HG03196 (cell line): ENCODE measurements around the gene COX7B2.

Source experiments
- ATAC-seq: cut with Tn5 transposase; IDR thresholded peaks from one replicate; pipeline ENCODE4 v1.9.1; 2021; ENCODE audit not compliant: unreplicated experiment

COX7B2 gene

GRCh38 chr4:46909078-46909477 lies at the start of gene COX7B2:
TSS of gene COX7B2 (minus strand) at chr4:46909245. CDS start at chr4:46735192, 174,053 bp downstream.
- no peak for ATAC-seq

- ATAC-seq: no peak
Observed at GRCh38 chr4:46956451-46956850, 47.4 kb upstream of the COX7B2 start.

GRCh38 chr4:46955601-46956000 lies 46.6 kb upstream of the COX7B2 start:
- no peak for ATAC-seq

GRCh38 chr4:46954643-46955042 lies 45.6 kb upstream of the COX7B2 start:
- ATAC-seq: no peak

- no peak for ATAC-seq
Observed at GRCh38 chr4:46953564-46953963, 44.5 kb upstream of the COX7B2 start.

- no peak for ATAC-seq
Observed at GRCh38 chr4:46952451-46952850, 43.4 kb upstream of the COX7B2 start.

GRCh38 chr4:46950826-46951225 lies 41.8 kb upstream of the COX7B2 start:
- ATAC-seq: no peak

- no peak for ATAC-seq
Observed at GRCh38 chr4:46949822-46950221, 40.8 kb upstream of the COX7B2 start.

- no peak for ATAC-seq
Observed at GRCh38 chr4:46947541-46947940, 38.5 kb upstream of the COX7B2 start.

- no peak for ATAC-seq
Observed at GRCh38 chr4:46946919-46947536, 38.0 kb upstream of the COX7B2 start.

- ATAC-seq: no peak
Observed at GRCh38 chr4:46945062-46945461, 36.0 kb upstream of the COX7B2 start.

- no peak for ATAC-seq
Observed at GRCh38 chr4:46944345-46944744, 35.3 kb upstream of the COX7B2 start.

- no peak for ATAC-seq
Observed at GRCh38 chr4:46937493-46937892, 28.4 kb upstream of the COX7B2 start.

GRCh38 chr4:46934726-46935125 lies 25.7 kb upstream of the COX7B2 start:
- ATAC-seq: no peak

- ATAC-seq: no peak
Observed at GRCh38 chr4:46933686-46934085, 24.6 kb upstream of the COX7B2 start.

GRCh38 chr4:46931981-46932380 lies 22.9 kb upstream of the COX7B2 start:
- peak; percentile 71 for ATAC-seq

- ATAC-seq: no peak
Observed at GRCh38 chr4:46930891-46931290, 21.8 kb upstream of the COX7B2 start.

- ATAC-seq: no peak
Observed at GRCh38 chr4:46927201-46927600, 18.2 kb upstream of the COX7B2 start.

- no peak for ATAC-seq
Observed at GRCh38 chr4:46924789-46925529, 15.9 kb upstream of the COX7B2 start.

GRCh38 chr4:46922205-46922604 lies 13.2 kb upstream of the COX7B2 start:
- no peak for ATAC-seq

GRCh38 chr4:46908148-46908547 lies 897 bp downstream of the COX7B2 start:
- ATAC-seq: no peak

- no peak for ATAC-seq
Observed at GRCh38 chr4:46900082-46900481, 9.0 kb downstream of the COX7B2 start.

- ATAC-seq: no peak
Observed at GRCh38 chr4:46894826-46895225, 14.2 kb downstream of the COX7B2 start.
